ENCODE results near the gene RAB29. TPM values are rescaled to one million over a fixed set of nuclear protein-coding genes. Genes with fewer than 3 reads are reported as not detected.

RAB29 gene
- total RNA-seq, 2 donors from 2014 or later: 7.6 to 11.2 TPM

GRCh38 chr1:205787287-205787916, 12.1 kb upstream of the RAB29 start:
- H3K27ac ChIP-seq: no peak overlapping the region
- H3K36me3 ChIP-seq (replicated peaks in 1 of 2; ENCODE audit: insufficient read depth in 1 of 2, low read depth in 2 of 2): peaks cover 5 to 7% of the 10 kb centered on the region in 2 donors
- no peaks in the 10 kb centered on the region for H3K4me1 ChIP-seq
- no peak for ATAC-seq
- WGBS, 2 donors: 61 to 68% methylated on average over 10 of the region's 10 CpGs
- no peak for DNase-seq
- no peak overlapping the region for H3K4me3 ChIP-seq
- H3K9me3 ChIP-seq: no peaks in the 10 kb centered on the region
- intact Hi-C loops (cut with DNase I): no loop called here
- H3K27me3 ChIP-seq: no peaks in the 10 kb centered on the region
- TF ChIP-seq POLR2A (IDR thresholded peaks at IDR 0.05) (no peak), CTCF (IDR thresholded peaks at IDR 0.05) (no peak)

- ATAC-seq (no peak), DNase-seq (no peak)
- no peak overlapping the region for H3K27ac ChIP-seq
- no peaks in the 10 kb centered on the region for H3K4me1 ChIP-seq
- intact Hi-C loops (cut with DNase I): no loop called here
- H3K27me3 ChIP-seq: no peaks in the 10 kb centered on the region
- no peak for TF ChIP-seq POLR2A (IDR thresholded peaks at IDR 0.05)
- no peak for TF ChIP-seq CTCF (IDR thresholded peaks at IDR 0.05)
- H3K4me3 ChIP-seq: no peak overlapping the region
- 62% methylated on average over 4 of the region's 4 CpGs for WGBS, 2 donors
- no peaks in the 10 kb centered on the region for H3K9me3 ChIP-seq
- H3K36me3 ChIP-seq (replicated peaks in 1 of 2; ENCODE audit: insufficient read depth in 1 of 2, low read depth in 2 of 2): peaks cover 4 to 5% of the 10 kb centered on the region in 2 donors
Measured at GRCh38 chr1:205786601-205787000, 11.3 kb upstream of the RAB29 start.

- ATAC-seq: no peak
- TF ChIP-seq POLR2A (IDR thresholded peaks at IDR 0.05) (no peak), CTCF (IDR thresholded peaks at IDR 0.05) (no peak)
- Histone ChIP-seq H3K4me3 (no peak overlapping the region), H3K27me3 (no peaks in the 10 kb centered on the region), H3K27ac (no peak overlapping the region), H3K4me1 (no peaks in the 10 kb centered on the region), H3K36me3 (replicated peaks in 1 of 2; ENCODE audit: insufficient read depth in 1 of 2, low read depth in 2 of 2) (peaks cover 0 to 2% of the 10 kb centered on the region in 2 donors), H3K9me3 (no peaks in the 10 kb centered on the region)
- intact Hi-C loops (cut with DNase I): no loop called here
- WGBS, 2 donors: 75 to 76% methylated on average over 9 of the region's 9 CpGs
- DNase-seq: no peak
Measured at GRCh38 chr1:205785446-205785845, 10.2 kb upstream of the RAB29 start.

GRCh38 chr1:205783904-205784303, 8.6 kb upstream of the RAB29 start:
- ATAC-seq: no peak
- no peak for DNase-seq
- H3K4me1 ChIP-seq: no peaks in the 10 kb centered on the region
- H3K9me3 ChIP-seq: no peaks in the 10 kb centered on the region
- no peak for TF ChIP-seq CTCF (IDR thresholded peaks at IDR 0.05)
- TF ChIP-seq POLR2A (IDR thresholded peaks at IDR 0.05): no peak
- no peaks in the 10 kb centered on the region for H3K36me3 ChIP-seq (replicated peaks in 1 of 2; ENCODE audit: insufficient read depth in 1 of 2, low read depth in 2 of 2)
- H3K4me3 ChIP-seq: no peak overlapping the region
- WGBS, 2 donors: 75 to 89% methylated on average over 4 of the region's 4 CpGs
- intact Hi-C loops (cut with DNase I): no loop called here
- H3K27me3 ChIP-seq: no peaks in the 10 kb centered on the region
- no peak overlapping the region for H3K27ac ChIP-seq

GRCh38 chr1:205783433-205783795, 8.1 kb upstream of the RAB29 start:
- Histone ChIP-seq H3K36me3 (replicated peaks in 1 of 2; ENCODE audit: insufficient read depth in 1 of 2, low read depth in 2 of 2) (no peaks in the 10 kb centered on the region), H3K27me3 (no peaks in the 10 kb centered on the region), H3K9me3 (no peaks in the 10 kb centered on the region), H3K27ac (no peak overlapping the region), H3K4me3 (no peak overlapping the region), H3K4me1 (no peaks in the 10 kb centered on the region)
- TF ChIP-seq POLR2A (IDR thresholded peaks at IDR 0.05): no peak
- TF ChIP-seq CTCF (IDR thresholded peaks at IDR 0.05): no peak
- intact Hi-C loops (cut with DNase I): no loop called here
- no peak for DNase-seq
- no peak for ATAC-seq

Data from body of pancreas (tissue), 4 donors.